HepG2 (cell line): ENCODE measurements around the gene SPHK2. TPM values are rescaled to one million over a fixed set of nuclear protein-coding genes. Genes with fewer than 3 reads are reported as not detected.
A peak's percentile ranks its signal among the peaks of the same experiment; 100 is the strongest.

Experiments used
- ARID4A ChIP-seq: sonication (generic); formaldehyde crosslinking; IDR thresholded peaks from 2 replicates; pipeline ENCODE4 v1.5.0; 2020; ENCODE audit warnings: mild to moderate bottlenecking, missing genetic modification reagents, borderline replicate concordance
- ATF7 ChIP-seq, 2 experiments: fragments of 450-650 bp in 1 of 2; sonication (generic) in 1 of 2; formaldehyde crosslinking in 1 of 2; IDR thresholded peaks; 2 replicates each; pipeline versions ENCODE4 v1.4.0 to v1.6.1; 2016 to 2020; ENCODE audit warnings: antibody characterized with exemption in 1 of 2, mild to moderate bottlenecking in 1 of 2, missing genetic modification reagents in 1 of 2
- ELF1 ChIP-seq: sonication (generic); formaldehyde crosslinking; IDR thresholded peaks from 2 replicates; pipeline ENCODE4 v1.4.0; 2020; ENCODE audit warnings: missing genetic modification reagents
- HNF4A ChIP-seq: sonication (generic); formaldehyde crosslinking; IDR thresholded peaks from 2 replicates; pipeline ENCODE4 v1.4.0; 2020; ENCODE audit warnings: missing genetic modification reagents
- PLRG1 ChIP-seq: fragments of 450-650 bp; conservative IDR thresholded peaks from 2 replicates; pipeline ENCODE4 v1.6.1; 2016
- TGIF2 ChIP-seq: IDR thresholded peaks from 2 replicates; pipeline ENCODE4 v1.6.1; 2016; ENCODE audit warnings: control low read depth, missing compliant biosample characterization
- THYN1 ChIP-seq: sonication (generic); formaldehyde crosslinking; IDR thresholded peaks from 2 replicates; pipeline ENCODE4 v1.8.1; 2023; ENCODE audit warnings: low read depth, mild to moderate bottlenecking, moderate library complexity, missing genetic modification reagents, borderline replicate concordance
- U2AF2 ChIP-seq: fragments of 200-400 bp; formaldehyde crosslinking; IDR thresholded peaks from 2 replicates; pipeline ENCODE4 v1.6.1; 2017; ENCODE audit warnings: low read depth, mild to moderate bottlenecking, low read length
- ZBTB20 ChIP-seq: sonication (generic); formaldehyde crosslinking; IDR thresholded peaks from 2 replicates; pipeline ENCODE4 v1.8.1; 2023; ENCODE audit warnings: missing genetic modification reagents, low read depth, mild to moderate bottlenecking, borderline replicate concordance
- ZMYM2 ChIP-seq: sonication (generic); formaldehyde crosslinking; IDR thresholded peaks from 2 replicates; pipeline ENCODE4 v1.8.0; 2022; ENCODE audit warnings: mild to moderate bottlenecking, missing genetic modification reagents
- ZNF274 ChIP-seq: sonication (generic); formaldehyde crosslinking; IDR thresholded peaks from 2 replicates; pipeline ENCODE4 v1.5.1; 2020; ENCODE audit warnings: mild to moderate bottlenecking, missing genetic modification reagents
- ZNF691 ChIP-seq: sonication (generic); formaldehyde crosslinking; IDR thresholded peaks from 2 replicates; pipeline ENCODE4 v1.4.0; 2020; ENCODE audit warnings: missing genetic modification reagents, low read depth, mild to moderate bottlenecking, borderline replicate concordance
- polyA plus RNA-seq, 8 experiments: library from polyadenylated mRNA; depleted of rRNA in 3 of 8; stranded (reverse) in 7 of 8; unstranded in 1 of 8; fragments of >200 nt; fragmentation: Illumina TruSeq in 4 of 8; extraction: Trizol in 4 of 8; gene quantifications; 2 replicates each; pipeline versions ENCODE4 v1.2.1 to v1.2.3, GENCODE V29; 2011 to 2016; ENCODE audit warnings: low read depth in 4 of 8, missing spikeins in 1 of 8, mixed read lengths in 1 of 8; ENCODE audit not compliant: insufficient read depth in 1 of 8
- total RNA-seq, 5 experiments: library from RNA; depleted of rRNA; stranded (reverse); fragments of >200 nt; fragmentation: Illumina TruSeq; extraction: Trizol; gene quantifications; 2 replicates each; pipeline ENCODE4 v1.2.3, GENCODE V29; 2016; ENCODE audit warnings: low read depth in 1 of 5
- TF ChIP-seq, protein P1 (sequence below): IDR thresholded peaks from 2 replicates; pipeline ENCODE4 v1.6.1; 2012; ENCODE audit warnings: low read depth, low read length, improper control_type of control experiment
- TF ChIP-seq, protein P2 (sequence below): sonication (generic); formaldehyde crosslinking; IDR thresholded peaks from 2 replicates; pipeline ENCODE4 v1.4.0; 2020; ENCODE audit warnings: mild to moderate bottlenecking, missing genetic modification reagents, borderline replicate concordance

SPHK2 gene
- total and polyA plus RNA-seq, 2 of the 13 experiments (the other 11 are each of a cell fraction or from before 2014, with no cell fraction given): 2.9 to 14.4 TPM

- TF ChIP-seq THYN1 (CRISPR knock-in tag): no peak
- 0 out of 2 replicates have a peak, but pooled peaks have one; percentile 7 for TF ChIP-seq ZBTB20 (CRISPR knock-in tag)
- TF ChIP-seq PLRG1: no peak
- TF ChIP-seq, protein P1, sequence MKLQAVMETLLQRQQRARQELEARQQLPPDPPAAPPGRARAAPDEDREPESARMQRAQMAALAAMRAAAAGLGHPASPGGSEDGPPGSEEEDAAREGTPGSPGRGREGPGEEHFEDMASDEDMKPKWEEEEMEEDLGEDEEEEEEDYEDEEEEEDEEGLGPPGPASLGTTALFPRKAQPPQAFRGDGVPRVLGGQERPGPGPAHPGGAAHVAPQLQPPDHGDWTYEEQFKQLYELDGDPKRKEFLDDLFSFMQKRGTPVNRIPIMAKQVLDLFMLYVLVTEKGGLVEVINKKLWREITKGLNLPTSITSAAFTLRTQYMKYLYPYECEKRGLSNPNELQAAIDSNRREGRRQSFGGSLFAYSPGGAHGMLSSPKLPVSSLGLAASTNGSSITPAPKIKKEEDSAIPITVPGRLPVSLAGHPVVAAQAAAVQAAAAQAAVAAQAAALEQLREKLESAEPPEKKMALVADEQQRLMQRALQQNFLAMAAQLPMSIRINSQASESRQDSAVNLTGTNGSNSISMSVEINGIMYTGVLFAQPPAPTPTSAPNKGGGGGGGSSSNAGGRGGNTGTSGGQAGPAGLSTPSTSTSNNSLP: no peak
- 0 out of 2 replicates have a peak, but pooled peaks have one; percentile 34 for TF ChIP-seq ZMYM2 (CRISPR knock-in tag)
- TF ChIP-seq HNF4A: peak; percentile 18; the same call in 1 of the 2 replicates
- TF ChIP-seq ATF7 (IDR thresholded peaks at IDR 0.05): peak; percentile 44; the same call in 1 of the 2 replicates
- no peak for TF ChIP-seq ATF7 (CRISPR knock-in tag; IDR thresholded peaks at IDR 0.05)
- no peak for TF ChIP-seq U2AF2
- peak; percentile 15 for TF ChIP-seq ARID4A
- 0 out of 2 replicates have a peak, but pooled peaks have one; percentile 31 for TF ChIP-seq ZNF691 (CRISPR knock-in tag)
- TF ChIP-seq, protein P2, sequence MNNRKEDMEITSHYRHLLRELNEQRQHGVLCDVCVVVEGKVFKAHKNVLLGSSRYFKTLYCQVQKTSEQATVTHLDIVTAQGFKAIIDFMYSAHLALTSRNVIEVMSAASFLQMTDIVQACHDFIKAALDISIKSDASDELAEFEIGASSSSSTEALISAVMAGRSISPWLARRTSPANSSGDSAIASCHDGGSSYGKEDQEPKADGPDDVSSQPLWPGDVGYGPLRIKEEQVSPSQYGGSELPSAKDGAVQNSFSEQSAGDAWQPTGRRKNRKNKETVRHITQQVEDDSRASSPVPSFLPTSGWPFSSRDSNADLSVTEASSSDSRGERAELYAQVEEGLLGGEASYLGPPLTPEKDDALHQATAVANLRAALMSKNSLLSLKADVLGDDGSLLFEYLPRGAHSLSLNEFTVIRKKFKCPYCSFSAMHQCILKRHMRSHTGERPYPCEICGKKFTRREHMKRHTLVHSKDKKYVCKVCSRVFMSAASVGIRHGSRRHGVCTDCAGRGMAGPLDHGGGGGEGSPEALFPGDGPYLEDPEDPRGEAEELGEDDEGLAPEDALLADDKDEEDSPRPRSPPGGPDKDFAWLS (CRISPR knock-in tag): no peak
- TF ChIP-seq ELF1 (CRISPR knock-in tag): 0 out of 2 replicates have a peak, but pooled peaks have one; percentile 9
- 0 out of 2 replicates have a peak, but pooled peaks have one; percentile 27 for TF ChIP-seq ZNF274 (CRISPR knock-in tag)
- peak; percentile 33; the same call in 1 of the 2 replicates for TF ChIP-seq TGIF2 (CRISPR knock-in tag)
Observed at GRCh38 chr19:48637948-48638830, 18.9 kb downstream of the SPHK2 start (continued).
